Mesenchymal stem cell (in vitro differentiated cells and primary cell): ENCODE results near the gene RMDN2.

Experiments
- DNase-seq: peaks from one replicate; pipeline ENCODE4 v3.0.0-alpha.2; 2013
- H2AFZ ChIP-seq: one replicate; pipeline ENCODE4 v1.6.1; 2013; ENCODE audit warnings: low read depth, mild to moderate bottlenecking, control low read depth, inconsistent platforms, low read length, moderate library complexity
- H2AK5ac ChIP-seq: 2 replicates; pipeline ENCODE4 v1.6.1; 2013; ENCODE audit warnings: low read length, moderate library complexity, mild to moderate bottlenecking, inconsistent platforms; ENCODE audit not compliant: severe bottlenecking
- H2BK120ac ChIP-seq: one replicate; pipeline ENCODE4 v1.6.1; 2013; ENCODE audit warnings: low read depth, mild to moderate bottlenecking, inconsistent platforms, low read length, moderate library complexity
- H2BK12ac ChIP-seq, 2 experiments: one replicate each; pipeline ENCODE4 v1.6.1; 2013; ENCODE audit warnings: inconsistent platforms in 2 of 2, low read length in 2 of 2, mild to moderate bottlenecking in 2 of 2, moderate library complexity in 2 of 2, control low read depth in 1 of 2
- H2BK15ac ChIP-seq: one replicate; pipeline ENCODE4 v1.6.1; 2013; ENCODE audit warnings: mild to moderate bottlenecking, low read depth, inconsistent platforms; ENCODE audit not compliant: poor library complexity, severe bottlenecking
- H2BK5ac ChIP-seq: 2 replicates; pipeline ENCODE4 v1.6.1; 2013; ENCODE audit warnings: low read depth, mild to moderate bottlenecking, low read length, control low read depth, inconsistent platforms; ENCODE audit not compliant: poor library complexity, severe bottlenecking
- H3K14ac ChIP-seq, 2 experiments: one replicate each; pipeline ENCODE4 v1.6.1; 2013; ENCODE audit warnings: inconsistent platforms in 2 of 2, low read length in 2 of 2, control low read depth in 1 of 2, mild to moderate bottlenecking in 1 of 2, moderate library complexity in 1 of 2
- H3K18ac ChIP-seq, 2 experiments: one replicate each; pipeline ENCODE4 v1.6.1; 2013; ENCODE audit warnings: inconsistent platforms in 2 of 2, low read length in 2 of 2, control low read depth in 1 of 2, low read depth in 1 of 2, mild to moderate bottlenecking in 1 of 2
- H3K23ac ChIP-seq, 2 experiments: one replicate each; pipeline ENCODE4 v1.6.1; 2013; ENCODE audit warnings: inconsistent platforms in 2 of 2, low read length in 2 of 2, mild to moderate bottlenecking in 2 of 2, moderate library complexity in 2 of 2, control low read depth in 1 of 2
- H3K27ac ChIP-seq: 2 replicates; pipeline ENCODE4 v1.5.1; 2013; ENCODE audit warnings: mild to moderate bottlenecking, moderate library complexity, low read length, control low read depth, inconsistent platforms; ENCODE audit not compliant: poor library complexity, severe bottlenecking
- H3K27me3 ChIP-seq, 2 experiments: 2 replicates each; pipeline versions ENCODE4 v1.6.1 to v1.7.0; 2013; ENCODE audit warnings: low read length in 2 of 2, mild to moderate bottlenecking in 2 of 2, moderate library complexity in 2 of 2, control low read depth in 1 of 2, inconsistent platforms in 1 of 2; ENCODE audit not compliant: control insufficient read depth in 1 of 2, insufficient read depth in 1 of 2
- H3K36me3 ChIP-seq, 2 experiments: 2 replicates each; pipeline versions ENCODE4 v1.6.1 to v1.7.0; 2013; ENCODE audit warnings: low read length in 2 of 2, control low read depth in 1 of 2, inconsistent platforms in 1 of 2, low read depth in 1 of 2, mild to moderate bottlenecking in 1 of 2; ENCODE audit not compliant: insufficient read depth in 2 of 2, control insufficient read depth in 1 of 2
- H3K4ac ChIP-seq, 2 experiments: one replicate each; pipeline ENCODE4 v1.6.1; 2013; ENCODE audit warnings: inconsistent platforms in 2 of 2, low read length in 2 of 2, mild to moderate bottlenecking in 2 of 2, moderate library complexity in 2 of 2, control low read depth in 1 of 2, low read depth in 1 of 2
- H3K4me1 ChIP-seq: 2 replicates; pipeline ENCODE4 v1.6.1; 2013; ENCODE audit warnings: low read depth, low read length, control low read depth; ENCODE audit not compliant: control insufficient read depth, insufficient read depth
- H3K4me2 ChIP-seq: 2 replicates; pipeline ENCODE4 v1.6.1; 2013; ENCODE audit warnings: low read length, mild to moderate bottlenecking, inconsistent platforms; ENCODE audit not compliant: poor library complexity, severe bottlenecking
- H3K4me3 ChIP-seq, 2 experiments: 2 replicates each; pipeline versions ENCODE4 v1.5.1 to v1.7.0; 2013; ENCODE audit warnings: low read length in 2 of 2, mild to moderate bottlenecking in 2 of 2, control low read depth in 1 of 2, low read depth in 1 of 2; ENCODE audit not compliant: insufficient read depth in 1 of 2
- H3K79me1 ChIP-seq: replicated peaks from 2 replicates; pipeline ENCODE4 v1.6.1; 2013; ENCODE audit warnings: mild to moderate bottlenecking, control low read depth, low read length, inconsistent platforms; ENCODE audit not compliant: poor library complexity, severe bottlenecking
- H3K9ac ChIP-seq: 2 replicates; pipeline ENCODE4 v1.7.0; 2013; ENCODE audit warnings: mild to moderate bottlenecking, low read length, moderate library complexity
- H3K9me3 ChIP-seq: 2 replicates; pipeline ENCODE4 v1.7.0; 2013; ENCODE audit warnings: mild to moderate bottlenecking, low read length; ENCODE audit not compliant: control insufficient read depth
- H4K8ac ChIP-seq: one replicate; pipeline ENCODE4 v1.6.1; 2013; ENCODE audit warnings: inconsistent platforms, mild to moderate bottlenecking, low read length, moderate library complexity
- H4K91ac ChIP-seq: one replicate; pipeline ENCODE4 v1.6.1; 2013; ENCODE audit warnings: mild to moderate bottlenecking, low read length, inconsistent platforms
- WGBS: methylation state at CpG from one replicate; pipeline ENCODE4 v1.1.7; 2013; ENCODE audit warnings: mixed read lengths; 5-methylcytosine and 5-hydroxymethylcytosine counted together

RMDN2 gene

GRCh38 chr2:37896319-37896718 lies 28.8 kb upstream of the RMDN2 start:
- Histone ChIP-seq H3K9ac (no peak overlapping the region), H2AK5ac (no peak overlapping the region), H3K14ac (no peak overlapping the region), H3K27ac (no peak overlapping the region), H3K79me1 (no peaks in the 10 kb centered on the region), H3K4me2 (no peak overlapping the region), H3K4me1 (no peaks in the 10 kb centered on the region), H4K91ac (no peak overlapping the region), H3K23ac (no peak overlapping the region), H3K18ac (no peak overlapping the region), H3K4me3 (no peak overlapping the region), H2BK5ac (no peak overlapping the region), H3K4ac (no peak overlapping the region), H4K8ac (no peak overlapping the region), H2BK15ac (no peak overlapping the region), H2BK12ac (no peak overlapping the region), H3K9me3 (no peaks in the 10 kb centered on the region), H3K36me3 (no peaks in the 10 kb centered on the region), H2AFZ (no peak overlapping the region), H2BK120ac (no peak overlapping the region), H3K27me3 (no peaks in the 10 kb centered on the region)
- 15% methylated on average over 2 of the region's 3 CpGs for WGBS
- no peak for DNase-seq

GRCh38 chr2:37897511-37897910 lies 27.6 kb upstream of the RMDN2 start:
- no peak overlapping the region for H2AK5ac ChIP-seq
- DNase-seq: no peak
- no peak overlapping the region for H2AFZ ChIP-seq
- no peak overlapping the region for H3K4me2 ChIP-seq
- no peak overlapping the region for H3K4me3 ChIP-seq
- H3K23ac ChIP-seq: no peak overlapping the region
- WGBS: no CpG with 5 or more reads among the region's 3 CpGs
- no peak overlapping the region for H2BK15ac ChIP-seq
- H2BK120ac ChIP-seq: no peak overlapping the region
- no peak overlapping the region for H3K9ac ChIP-seq
- H3K79me1 ChIP-seq: no peaks in the 10 kb centered on the region
- H2BK5ac ChIP-seq: no peak overlapping the region
- no peak overlapping the region for H3K27ac ChIP-seq
- no peaks in the 10 kb centered on the region for H3K4me1 ChIP-seq
- H4K91ac ChIP-seq: no peak overlapping the region
- H3K14ac ChIP-seq: no peak overlapping the region
- no peak overlapping the region for H3K18ac ChIP-seq
- H3K9me3 ChIP-seq: no peaks in the 10 kb centered on the region
- no peaks in the 10 kb centered on the region for H3K27me3 ChIP-seq
- no peaks in the 10 kb centered on the region for H3K36me3 ChIP-seq
- H4K8ac ChIP-seq: no peak overlapping the region
- no peak overlapping the region for H2BK12ac ChIP-seq
- H3K4ac ChIP-seq: no peak overlapping the region

DNA sequence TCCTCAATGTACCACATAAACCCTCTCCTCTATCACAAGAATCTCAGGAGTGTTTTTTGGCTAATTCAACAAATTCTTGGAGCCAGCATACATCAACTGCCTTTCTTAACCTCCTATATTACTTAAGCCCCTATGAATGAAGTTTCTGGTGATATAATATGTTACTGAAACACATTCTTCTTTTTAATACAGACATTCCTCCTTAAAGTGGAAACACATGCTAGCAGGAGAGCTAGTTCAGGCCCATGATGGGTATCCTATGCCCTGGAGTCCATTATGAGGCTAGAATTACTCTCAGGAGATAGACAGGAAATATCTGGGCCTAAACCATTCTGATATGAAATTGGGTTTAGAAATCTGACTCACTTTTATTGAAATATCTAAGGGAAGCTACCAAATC lies 26.6 kb upstream of the RMDN2 start:
- Histone ChIP-seq H2BK120ac (no peak overlapping the region), H3K14ac (no peak overlapping the region), H3K36me3 (no peaks in the 10 kb centered on the region), H3K4me3 (no peak overlapping the region), H3K9ac (no peak overlapping the region), H3K79me1 (no peaks in the 10 kb centered on the region), H3K27me3 (no peaks in the 10 kb centered on the region), H3K4ac (no peak overlapping the region), H4K91ac (no peak overlapping the region), H3K18ac (no peak overlapping the region), H2AFZ (no peak overlapping the region), H2BK15ac (no peak overlapping the region), H3K4me2 (no peak overlapping the region), H3K23ac (no peak overlapping the region), H2BK12ac (no peak overlapping the region), H2AK5ac (no peak overlapping the region), H4K8ac (no peak overlapping the region), H3K27ac (no peak overlapping the region), H3K9me3 (no peaks in the 10 kb centered on the region), H2BK5ac (no peak overlapping the region), H3K4me1 (no peaks in the 10 kb centered on the region)
- no peak for DNase-seq

GRCh38 chr2:37902991-37903390 lies 22.1 kb upstream of the RMDN2 start:
- H4K91ac ChIP-seq: no peak overlapping the region
- no peak overlapping the region for H3K14ac ChIP-seq
- no peaks in the 10 kb centered on the region for H3K36me3 ChIP-seq
- no peak overlapping the region for H2AK5ac ChIP-seq
- H3K18ac ChIP-seq: no peak overlapping the region
- H3K9me3 ChIP-seq: no peaks in the 10 kb centered on the region
- no peak overlapping the region for H3K9ac ChIP-seq
- H2BK12ac ChIP-seq: no peak overlapping the region
- H3K4me1 ChIP-seq: no peaks in the 10 kb centered on the region
- no peak overlapping the region for H2AFZ ChIP-seq
- H3K27ac ChIP-seq: no peak overlapping the region
- H4K8ac ChIP-seq: no peak overlapping the region
- H2BK5ac ChIP-seq: no peak overlapping the region
- no peak overlapping the region for H2BK120ac ChIP-seq
- no peak overlapping the region for H3K23ac ChIP-seq
- H3K27me3 ChIP-seq: no peaks in the 10 kb centered on the region
- H3K4ac ChIP-seq: no peak overlapping the region
- no peak overlapping the region for H3K4me2 ChIP-seq
- H2BK15ac ChIP-seq: no peak overlapping the region
- H3K4me3 ChIP-seq: no peak overlapping the region
- no peak for DNase-seq
- H3K79me1 ChIP-seq: no peaks in the 10 kb centered on the region
